ENCODE data around the gene SP100.
"Not testable (repeated sequence)": the region's sequence is repeated elsewhere in the genome, so short reads cannot be mapped to it uniquely, and the experiment has no call there.

The SP100 gene

DNA sequence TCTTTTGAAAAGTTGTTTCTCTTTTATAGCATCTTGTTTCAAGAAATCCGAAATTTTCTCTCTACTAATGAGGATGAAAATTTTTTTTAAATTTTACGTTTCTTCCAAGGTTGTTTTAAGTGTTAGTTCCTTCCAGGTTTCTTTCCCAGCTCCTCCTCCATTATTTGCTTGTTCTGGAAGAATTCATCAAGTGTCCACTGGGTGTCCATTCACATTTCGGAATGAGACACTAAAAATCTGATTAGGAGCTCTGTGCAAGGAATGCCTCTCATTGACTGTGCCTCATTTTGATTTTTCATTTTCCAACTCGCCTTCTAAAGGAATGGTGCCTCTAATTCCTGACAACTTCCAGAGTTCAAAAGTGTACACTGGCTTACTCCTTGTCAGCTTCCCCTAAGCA lies 6.1 kb downstream of the SP100 start:
- no peak for DNase-seq

DNA sequence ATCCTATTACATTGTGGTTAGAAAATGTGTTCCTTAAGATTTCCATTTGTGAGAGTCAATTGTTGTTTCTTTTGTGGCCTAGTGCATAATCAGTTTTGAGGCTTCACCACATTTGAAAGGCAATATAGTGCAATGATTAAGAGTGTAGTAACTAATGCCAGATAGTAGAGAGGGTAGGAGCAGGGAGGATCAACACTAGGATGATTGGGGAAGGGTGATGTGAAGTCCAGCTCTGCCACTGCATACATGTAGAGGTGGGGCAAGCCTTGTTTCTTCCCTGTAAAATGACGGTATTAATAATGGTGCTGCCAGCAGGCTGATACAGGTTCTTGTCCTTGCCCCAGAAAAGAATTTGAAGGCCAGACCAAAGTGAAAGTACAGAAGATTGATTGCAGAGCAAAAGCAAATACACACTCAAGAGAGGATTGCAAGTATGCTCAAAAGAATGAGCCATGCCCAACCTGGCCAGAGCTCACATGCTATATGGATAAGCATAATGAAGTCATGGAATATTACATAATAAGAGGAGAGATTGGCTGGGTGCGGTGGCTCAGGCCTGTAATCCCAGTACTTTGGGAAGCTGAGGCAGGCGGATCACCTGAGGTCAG lies 8.0 kb downstream of the SP100 start:
- no peak for DNase-seq

DNA sequence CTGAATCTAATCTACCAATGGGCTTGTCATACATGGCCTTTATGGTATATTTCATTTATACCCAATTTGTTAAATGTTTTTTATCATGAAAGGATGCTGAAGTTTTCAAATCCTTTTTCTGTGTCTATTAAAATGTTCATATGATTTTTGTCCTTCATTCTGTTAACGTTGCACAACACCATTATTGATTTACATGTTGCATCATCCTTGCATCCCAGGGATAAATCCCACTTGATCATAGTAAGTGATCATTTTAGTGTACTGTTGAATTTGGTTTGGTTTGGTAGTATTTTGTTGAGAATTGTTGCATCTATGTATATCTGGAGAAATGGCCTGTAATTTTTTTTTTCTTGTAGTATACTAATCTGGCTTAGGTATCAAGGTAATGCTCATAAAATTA lies 9.4 kb downstream of the SP100 start:
- DNase-seq, result no peak

DNA sequence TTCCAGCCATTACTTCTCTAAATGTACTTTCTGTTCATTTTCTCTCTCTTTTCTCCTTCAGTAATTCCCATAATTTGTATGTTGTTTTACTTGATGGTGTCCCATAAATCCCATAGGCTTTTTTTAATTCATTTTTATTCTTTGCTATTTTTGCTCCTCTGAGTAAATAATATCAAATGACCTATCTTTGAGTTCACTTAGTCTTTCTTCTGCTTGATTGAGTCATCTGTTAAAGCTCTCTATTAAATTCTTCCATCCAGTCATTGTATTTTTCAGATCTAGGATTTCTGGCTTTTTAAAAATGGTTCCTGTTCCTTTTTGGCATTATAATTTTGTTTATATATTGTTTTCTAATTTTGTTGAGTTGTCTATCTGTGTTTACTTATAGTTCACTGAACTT lies 13.5 kb downstream of the SP100 start:
- DNase-seq, result no peak

- peak; percentile 28 for DNase-seq
Measured at GRCh38 chr2:230430957-230431910, 15.2 kb downstream of the SP100 start.

DNA sequence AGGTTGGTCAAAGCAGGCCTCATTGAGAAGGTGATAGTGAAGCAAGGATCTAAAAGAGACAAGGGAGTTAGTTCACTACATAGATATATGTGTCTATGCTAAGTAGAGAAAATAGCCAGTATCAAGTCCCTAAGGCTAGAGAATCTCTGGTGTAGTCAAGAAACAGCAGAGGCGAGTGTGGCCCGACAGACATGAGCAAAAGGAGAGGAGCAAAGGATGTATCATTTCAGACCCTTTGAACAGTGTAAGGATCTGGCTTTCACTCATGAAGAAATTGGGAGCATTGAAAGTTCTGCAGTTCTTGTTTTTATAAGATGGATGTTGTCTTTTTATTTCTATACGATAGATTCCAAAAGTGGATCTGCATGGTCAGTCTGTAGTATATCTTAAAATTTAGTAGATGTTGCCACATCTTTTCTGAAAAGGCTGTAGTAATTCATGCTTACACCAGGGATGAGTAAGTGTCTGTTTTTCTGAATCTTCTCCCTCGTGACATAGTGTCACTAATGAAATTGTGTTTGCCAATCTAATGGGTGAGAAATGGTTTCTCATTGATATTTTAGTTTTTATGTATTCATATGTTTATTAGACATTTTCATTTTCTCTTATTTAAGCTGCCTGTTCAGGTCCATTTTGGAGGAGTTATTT lies 18.8 kb downstream of the SP100 start:
- no peak for DNase-seq

- no peak for DNase-seq
Measured at GRCh38 chr2:230435431-230435830, 19.4 kb downstream of the SP100 start.

- not testable (repeated sequence) for DNase-seq
Measured at GRCh38 chr2:230439121-230439520, 23.1 kb downstream of the SP100 start.

DNA sequence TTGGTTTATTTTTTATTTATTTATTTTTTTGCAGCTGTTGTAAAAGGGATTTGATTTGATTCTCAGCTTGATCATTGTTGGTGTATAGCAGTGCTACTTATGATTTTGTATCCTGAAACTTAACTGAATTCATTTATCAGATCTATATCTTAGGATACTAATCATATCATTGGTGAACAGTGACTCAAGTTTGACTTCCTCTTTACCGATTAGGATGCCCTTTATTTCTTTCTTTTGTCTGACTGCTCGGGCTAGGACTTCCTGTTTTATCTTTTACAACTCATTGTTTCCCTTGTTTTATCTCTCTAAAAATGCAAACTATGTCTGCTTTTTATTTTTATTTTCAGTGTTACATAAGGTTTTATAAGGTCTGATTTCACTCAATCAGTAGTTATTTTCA lies 23.6 kb downstream of the SP100 start:
- peak; percentile 39 for DNase-seq

DNA sequence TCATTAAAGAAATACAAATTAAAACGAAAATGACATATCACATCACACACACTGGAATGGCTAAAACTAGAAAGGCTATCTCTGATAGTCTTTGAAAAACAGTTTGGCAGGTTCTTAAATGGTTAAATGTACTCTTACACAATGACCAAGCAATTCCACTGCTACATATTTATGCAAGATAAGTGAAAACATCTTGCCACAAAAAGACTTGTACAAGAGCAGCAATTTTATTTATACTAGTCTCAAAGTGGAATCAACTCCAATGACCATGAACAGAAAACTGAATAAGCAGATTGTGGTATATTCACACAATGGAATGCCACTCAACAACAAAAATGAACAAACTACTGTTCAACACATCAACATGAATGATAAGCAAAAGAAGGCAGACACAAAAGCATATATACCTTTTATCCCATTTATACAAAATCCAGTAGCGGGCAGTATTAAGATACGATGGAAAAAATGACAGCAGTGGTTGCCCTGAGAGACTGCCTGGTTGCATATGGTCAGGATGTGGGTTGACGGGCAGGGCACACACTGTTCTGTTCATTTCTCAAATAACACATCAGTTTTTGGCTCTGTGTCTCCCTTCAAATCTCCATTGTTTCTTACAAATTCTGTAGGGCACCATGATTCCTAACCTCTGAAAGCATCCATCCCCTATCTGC lies 25.4 kb downstream of the SP100 start:
- DNase-seq, result peak; percentile 69

DNA sequence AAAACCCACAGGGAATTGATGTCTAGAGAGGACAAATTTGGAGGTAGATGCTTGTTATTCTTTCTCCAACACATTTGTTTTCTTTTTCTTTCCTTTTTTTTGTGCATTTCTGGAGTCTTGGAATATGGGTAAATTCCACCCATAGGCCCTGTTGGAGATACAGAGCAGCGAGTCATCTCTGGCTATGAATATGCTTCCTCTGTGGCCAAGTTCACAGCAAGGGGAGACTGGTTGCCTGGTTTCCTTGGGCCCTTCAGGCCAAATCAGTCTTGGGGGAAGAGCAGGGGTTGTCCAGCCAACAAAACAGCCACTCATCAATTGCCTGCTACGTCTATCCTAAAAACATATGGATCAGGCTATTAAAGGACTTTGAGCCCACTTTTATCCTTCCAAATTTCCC lies 27.5 kb downstream of the SP100 start:
- DNase-seq, result no peak

DNA sequence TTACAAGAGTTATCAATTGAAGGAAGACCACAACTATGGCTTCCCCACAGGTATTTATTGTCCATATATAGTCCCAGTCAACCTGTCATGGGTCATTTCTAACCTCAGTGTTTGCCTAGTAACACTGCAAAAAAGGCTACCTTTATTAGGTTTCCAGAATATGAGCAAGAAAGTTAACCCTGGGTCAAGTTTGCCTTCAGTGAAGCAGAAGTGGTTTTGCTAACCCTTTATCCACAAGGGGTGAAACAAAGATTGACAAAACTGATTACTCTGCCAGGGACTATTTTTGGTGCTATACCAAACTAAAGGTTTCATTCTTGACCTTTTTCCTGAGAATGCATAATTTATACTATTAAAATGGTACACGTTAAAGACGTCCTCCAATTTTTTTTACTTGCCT lies 28.8 kb downstream of the SP100 start:
- DNase-seq, result no peak

GRCh38 chr2:230447036-230447435 lies 31.0 kb downstream of the SP100 start:
- DNase-seq, result no peak

GRCh38 chr2:230447455-230448451 lies 31.8 kb downstream of the SP100 start:
- DNase-seq, result peak; percentile 54

GRCh38 chr2:230449901-230450467 lies 34.0 kb downstream of the SP100 start:
- DNase-seq, result no peak

GRCh38 chr2:230453006-230453405 lies 37.0 kb downstream of the SP100 start:
- no peak for DNase-seq

DNA sequence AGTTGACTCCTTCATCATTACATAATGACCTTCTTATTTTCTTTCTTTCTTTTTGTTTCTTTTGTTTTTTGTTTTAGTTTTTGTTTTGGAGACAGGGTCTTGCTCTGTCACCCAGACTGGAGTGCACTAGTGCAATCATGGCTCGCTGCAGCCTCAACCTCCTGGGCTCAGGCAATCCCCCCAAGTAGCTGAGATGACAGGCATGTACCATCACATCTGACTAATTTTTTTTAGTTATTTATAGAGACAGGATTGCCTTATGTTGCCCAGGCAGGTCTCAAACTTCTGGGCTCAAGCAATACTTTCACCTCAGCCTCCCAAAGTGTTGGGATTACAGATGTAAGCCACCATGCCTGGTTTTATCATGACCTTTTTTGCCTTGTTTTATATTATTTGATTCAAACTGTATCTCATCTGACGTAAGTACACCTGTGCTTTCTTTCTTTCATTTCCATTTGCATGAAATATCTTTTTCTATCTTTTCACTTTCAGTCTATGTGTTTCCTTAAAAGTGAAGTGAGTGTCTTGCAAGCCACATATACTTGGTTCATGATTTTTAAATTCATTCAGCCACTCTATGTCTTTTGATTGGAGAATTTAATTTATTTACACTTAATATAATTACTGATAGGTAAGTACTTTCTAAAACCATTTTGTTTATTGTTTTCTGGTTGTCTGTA lies 39.1 kb downstream of the SP100 start:
- DNase-seq, result no peak

DNA sequence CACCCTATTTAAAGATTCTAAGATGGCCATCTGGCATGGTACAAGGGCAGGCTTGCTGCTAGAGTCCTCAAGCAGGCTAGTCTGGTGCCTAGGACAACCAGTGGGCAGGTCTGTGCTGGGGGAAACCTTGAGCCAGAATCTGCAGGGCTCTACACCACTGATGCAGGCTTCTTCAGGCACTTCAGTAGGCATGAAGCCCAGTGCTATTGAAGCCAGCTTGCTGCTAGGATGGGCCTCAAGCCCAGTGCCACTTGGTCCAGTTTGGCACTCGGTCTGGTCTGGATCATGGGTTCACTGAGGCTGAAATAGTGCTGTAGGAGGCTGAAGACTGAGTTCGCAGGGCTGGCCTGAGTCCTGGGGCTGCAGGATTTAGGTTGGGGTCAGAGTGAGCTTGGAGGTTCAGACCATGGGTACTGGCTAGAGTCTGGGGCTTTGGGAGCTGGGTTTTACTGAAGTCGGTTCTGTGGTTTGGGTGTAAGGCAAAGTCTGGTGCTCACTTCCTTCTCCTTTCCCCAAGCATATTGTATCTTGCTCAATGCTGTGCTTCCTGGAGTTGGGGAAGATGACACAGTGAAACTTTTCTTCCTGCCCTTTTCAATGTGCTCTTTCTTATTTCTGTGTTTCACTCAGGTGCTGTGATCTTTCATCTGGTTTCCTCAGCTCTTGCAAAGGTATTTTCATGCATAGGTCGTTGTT lies 41.2 kb downstream of the SP100 start:
- DNase-seq, result no peak

GRCh38 chr2:230457793-230458192 lies 41.8 kb downstream of the SP100 start:
- no peak for DNase-seq

- no peak for DNase-seq
Measured at GRCh38 chr2:230459216-230459615, 43.2 kb downstream of the SP100 start.

All from CD4-positive, alpha-beta T cell treated with Interleukin-21 for 1 hour (primary cell).